Measurements from ENCODE around the gene HOATZ. TPM values are rescaled to one million over a fixed set of nuclear protein-coding genes. Genes with fewer than 3 reads are reported as not detected.
A peak's percentile ranks its signal among the peaks of the same experiment; 100 is the strongest.

HOATZ gene
- total RNA-seq, 1 donor from 2014 or later, result 0.43 TPM

GRCh38 chr11:111502611-111503010 is 12.0 kb upstream of the HOATZ start:
- H3K79me2 ChIP-seq (ENCODE audit: insufficient read depth, low read length), result no peaks in the 10 kb centered on the region
- no peak overlapping the region for H3K4me3 ChIP-seq (ENCODE audit: insufficient read depth, low read depth, low read length)
- H3K9me3 Mint-ChIP-seq (ENCODE audit: unreplicated experiment), result no peaks in the 10 kb centered on the region
- H3K27ac ChIP-seq (ENCODE audit: low read depth, low read length), result no peak overlapping the region
- H3K27me3 ChIP-seq (ENCODE audit: insufficient read depth, low read length), result no peaks in the 10 kb centered on the region
- H3K36me3 ChIP-seq (ENCODE audit: insufficient read depth, low read length), result no peaks in the 10 kb centered on the region
- no peak for TF ChIP-seq EZH2 (IDR thresholded peaks at IDR 0.05; ENCODE audit: insufficient read depth, low read length)
- no peak for TF ChIP-seq CTCF (IDR thresholded peaks at IDR 0.05; ENCODE audit: insufficient read depth, low read depth, low read length)
- no peaks in the 10 kb centered on the region for H3K4me1 ChIP-seq (ENCODE audit: insufficient read depth, low read length)
- DNase-seq (ENCODE audit: low read depth) (no peak), FAIRE-seq (no peak)
- no peak overlapping the region for H3K4me2 ChIP-seq (ENCODE audit: low read length)
- H3K4me1 Mint-ChIP-seq (ENCODE audit: low read depth, unreplicated experiment), result no peaks in the 10 kb centered on the region
- H3K36me3 Mint-ChIP-seq (ENCODE audit: low read depth, unreplicated experiment), result no peaks in the 10 kb centered on the region
- H3K9me3 ChIP-seq (ENCODE audit: insufficient read depth, low read depth, low read length), result no peaks in the 10 kb centered on the region
- H3K4me3 Mint-ChIP-seq (ENCODE audit: unreplicated experiment), result no peak overlapping the region
- H3K27ac Mint-ChIP-seq (ENCODE audit: unreplicated experiment), result no peak overlapping the region
- H3K27me3 Mint-ChIP-seq (ENCODE audit: low read depth, unreplicated experiment), result peaks cover 6% of the 10 kb centered on the region
- no peak overlapping the region for H2AFZ ChIP-seq (ENCODE audit: low read depth, low read length)
- H4K20me1 ChIP-seq (ENCODE audit: insufficient read depth, low read length), result no peaks in the 10 kb centered on the region
- H3K9ac ChIP-seq (ENCODE audit: low read length), result no peak overlapping the region

- Mint-ChIP-seq H3K27ac (ENCODE audit: unreplicated experiment) (peak overlapping the region; percentile 82), H3K9me3 (ENCODE audit: unreplicated experiment) (peaks cover 1% of the 10 kb centered on the region), H3K36me3 (ENCODE audit: low read depth, unreplicated experiment) (no peaks in the 10 kb centered on the region), H3K27me3 (ENCODE audit: low read depth, unreplicated experiment) (peaks cover 8% of the 10 kb centered on the region), H3K4me1 (ENCODE audit: low read depth, unreplicated experiment) (peaks cover 11% of the 10 kb centered on the region), H3K4me3 (ENCODE audit: unreplicated experiment) (no peak overlapping the region)
- Histone ChIP-seq H2AFZ (ENCODE audit: low read depth, low read length) (no peak overlapping the region), H3K9ac (ENCODE audit: low read length) (no peak overlapping the region), H3K27me3 (ENCODE audit: insufficient read depth, low read length) (no peaks in the 10 kb centered on the region), H3K9me3 (ENCODE audit: insufficient read depth, low read depth, low read length) (no peaks in the 10 kb centered on the region), H3K4me3 (ENCODE audit: insufficient read depth, low read depth, low read length) (no peak overlapping the region), H3K36me3 (ENCODE audit: insufficient read depth, low read length) (no peaks in the 10 kb centered on the region), H4K20me1 (ENCODE audit: insufficient read depth, low read length) (no peaks in the 10 kb centered on the region), H3K4me2 (ENCODE audit: low read length) (no peak overlapping the region), H3K79me2 (ENCODE audit: insufficient read depth, low read length) (no peaks in the 10 kb centered on the region), H3K4me1 (ENCODE audit: insufficient read depth, low read length) (peaks cover 3% of the 10 kb centered on the region), H3K27ac (ENCODE audit: low read depth, low read length) (no peak overlapping the region)
- DNase-seq (ENCODE audit: low read depth) (no peak), FAIRE-seq (no peak)
- TF ChIP-seq EZH2 (IDR thresholded peaks at IDR 0.05; ENCODE audit: insufficient read depth, low read length) (no peak), CTCF (IDR thresholded peaks at IDR 0.05; ENCODE audit: insufficient read depth, low read depth, low read length) (no peak)
Measured at GRCh38 chr11:111510311-111510710, 4.3 kb upstream of the HOATZ start.

GRCh38 chr11:111512296-111513239 is 2.0 kb upstream of the HOATZ start, which contains the start of gene BTG4:
TSS of gene BTG4 (minus strand) at chr11:111512386. CDS start at chr11:111498776, 13,610 bp downstream.
- no peaks in the 10 kb centered on the region for H3K79me2 ChIP-seq (ENCODE audit: insufficient read depth, low read length)
- no peaks in the 10 kb centered on the region for H3K36me3 Mint-ChIP-seq (ENCODE audit: low read depth, unreplicated experiment)
- H3K4me1 Mint-ChIP-seq (ENCODE audit: low read depth, unreplicated experiment), result peaks cover 11% of the 10 kb centered on the region
- peaks cover 1% of the 10 kb centered on the region for H3K9me3 Mint-ChIP-seq (ENCODE audit: unreplicated experiment)
- no peaks in the 10 kb centered on the region for H4K20me1 ChIP-seq (ENCODE audit: insufficient read depth, low read length)
- H3K27ac Mint-ChIP-seq (ENCODE audit: unreplicated experiment), result peak within 1 kb of the TSS; percentile 85
- H3K27me3 Mint-ChIP-seq (ENCODE audit: low read depth, unreplicated experiment), result peaks cover 8% of the 10 kb centered on the region
- no peaks in the 10 kb centered on the region for H3K27me3 ChIP-seq (ENCODE audit: insufficient read depth, low read length)
- FAIRE-seq (no peak), DNase-seq (ENCODE audit: low read depth) (no peak)
- H3K4me2 ChIP-seq (ENCODE audit: low read length), result peak within 1 kb of the TSS; percentile 82
- H3K9me3 ChIP-seq (ENCODE audit: insufficient read depth, low read depth, low read length), result no peaks in the 10 kb centered on the region
- TF ChIP-seq EZH2 (IDR thresholded peaks at IDR 0.05; ENCODE audit: insufficient read depth, low read length) (no peak), CTCF (IDR thresholded peaks at IDR 0.05; ENCODE audit: insufficient read depth, low read depth, low read length) (no peak)
- H3K36me3 ChIP-seq (ENCODE audit: insufficient read depth, low read length), result no peaks in the 10 kb centered on the region
- H2AFZ ChIP-seq (ENCODE audit: low read depth, low read length), result peak within 1 kb of the TSS; percentile 90
- peak within 1 kb of the TSS; percentile 53 for H3K4me3 ChIP-seq (ENCODE audit: insufficient read depth, low read depth, low read length)
- no peak within 1 kb of the TSS for H3K27ac ChIP-seq (ENCODE audit: low read depth, low read length)
- H3K4me1 ChIP-seq (ENCODE audit: insufficient read depth, low read length), result peaks cover 3% of the 10 kb centered on the region
- H3K9ac ChIP-seq (ENCODE audit: low read length), result peak within 1 kb of the TSS; percentile 60
- peak within 1 kb of the TSS; percentile 81 for H3K4me3 Mint-ChIP-seq (ENCODE audit: unreplicated experiment)

All from astrocyte (in vitro differentiated cells and primary cell).